Measurements from ENCODE around the gene ARHGAP12. TPM values are rescaled to one million over a fixed set of nuclear protein-coding genes. Genes with fewer than 3 reads are reported as not detected.
"Not testable (repeated sequence)": the region's sequence is repeated elsewhere in the genome, so short reads cannot be mapped to it uniquely, and the experiment has no call there.

The ARHGAP12 gene, protein sequence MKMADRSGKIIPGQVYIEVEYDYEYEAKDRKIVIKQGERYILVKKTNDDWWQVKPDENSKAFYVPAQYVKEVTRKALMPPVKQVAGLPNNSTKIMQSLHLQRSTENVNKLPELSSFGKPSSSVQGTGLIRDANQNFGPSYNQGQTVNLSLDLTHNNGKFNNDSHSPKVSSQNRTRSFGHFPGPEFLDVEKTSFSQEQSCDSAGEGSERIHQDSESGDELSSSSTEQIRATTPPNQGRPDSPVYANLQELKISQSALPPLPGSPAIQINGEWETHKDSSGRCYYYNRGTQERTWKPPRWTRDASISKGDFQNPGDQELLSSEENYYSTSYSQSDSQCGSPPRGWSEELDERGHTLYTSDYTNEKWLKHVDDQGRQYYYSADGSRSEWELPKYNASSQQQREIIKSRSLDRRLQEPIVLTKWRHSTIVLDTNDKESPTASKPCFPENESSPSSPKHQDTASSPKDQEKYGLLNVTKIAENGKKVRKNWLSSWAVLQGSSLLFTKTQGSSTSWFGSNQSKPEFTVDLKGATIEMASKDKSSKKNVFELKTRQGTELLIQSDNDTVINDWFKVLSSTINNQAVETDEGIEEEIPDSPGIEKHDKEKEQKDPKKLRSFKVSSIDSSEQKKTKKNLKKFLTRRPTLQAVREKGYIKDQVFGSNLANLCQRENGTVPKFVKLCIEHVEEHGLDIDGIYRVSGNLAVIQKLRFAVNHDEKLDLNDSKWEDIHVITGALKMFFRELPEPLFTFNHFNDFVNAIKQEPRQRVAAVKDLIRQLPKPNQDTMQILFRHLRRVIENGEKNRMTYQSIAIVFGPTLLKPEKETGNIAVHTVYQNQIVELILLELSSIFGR
- total RNA-seq: 41.1 TPM
- polyA plus RNA-seq (ENCODE audit: insufficient read depth in 1 of 8, insufficient read length in 8 of 8, low replicate concordance in 1 of 8): 10 to 100 TPM; 17.8 to 26.3 (median 23.0) TPM
- long read RNA-seq, donor 1: 0 reads
- long read RNA-seq, donor 2: 0 reads
- long read RNA-seq, donor 3, partial matches to known transcripts: 13 of 14 reads
- long read RNA-seq, donor 3, other reads (novel, unspliced or antisense): 0 of 14 reads
- long read RNA-seq, donor 4: 0 reads
- long read RNA-seq, donor 5, full-length matches to known transcripts: 1 of 8 reads
- long read RNA-seq, donor 5, partial matches to known transcripts: 7 of 8 reads
- long read RNA-seq, donor 5, other reads (novel, unspliced or antisense): 0 of 8 reads
- long read RNA-seq, donor 6, full-length matches to known transcripts: 2 of 2 reads
- long read RNA-seq, donor 6, partial matches to known transcripts: 0 of 2 reads
- long read RNA-seq, donor 6, other reads (novel, unspliced or antisense): 0 of 2 reads
- long read RNA-seq, donor 7, partial matches to known transcripts: 5 of 5 reads
- long read RNA-seq, donor 7, other reads (novel, unspliced or antisense): 0 of 5 reads
- long read RNA-seq, donor 8: 0 reads
- long read RNA-seq, donor 9, partial matches to known transcripts: 0 of 2 reads
- long read RNA-seq, donor 9, other reads (novel, unspliced or antisense): 0 of 2 reads
- long read RNA-seq, donor 10, full-length matches to known transcripts: 1 of 1 reads
- long read RNA-seq, donor 10, partial matches to known transcripts: 0 of 1 reads
- long read RNA-seq, donor 10, other reads (novel, unspliced or antisense): 0 of 1 reads
- long read RNA-seq, donor 11, full-length matches to known transcripts: 1 of 1 reads
- long read RNA-seq, donor 11, partial matches to known transcripts: 0 of 1 reads
- long read RNA-seq, donor 11, other reads (novel, unspliced or antisense): 0 of 1 reads

DNA sequence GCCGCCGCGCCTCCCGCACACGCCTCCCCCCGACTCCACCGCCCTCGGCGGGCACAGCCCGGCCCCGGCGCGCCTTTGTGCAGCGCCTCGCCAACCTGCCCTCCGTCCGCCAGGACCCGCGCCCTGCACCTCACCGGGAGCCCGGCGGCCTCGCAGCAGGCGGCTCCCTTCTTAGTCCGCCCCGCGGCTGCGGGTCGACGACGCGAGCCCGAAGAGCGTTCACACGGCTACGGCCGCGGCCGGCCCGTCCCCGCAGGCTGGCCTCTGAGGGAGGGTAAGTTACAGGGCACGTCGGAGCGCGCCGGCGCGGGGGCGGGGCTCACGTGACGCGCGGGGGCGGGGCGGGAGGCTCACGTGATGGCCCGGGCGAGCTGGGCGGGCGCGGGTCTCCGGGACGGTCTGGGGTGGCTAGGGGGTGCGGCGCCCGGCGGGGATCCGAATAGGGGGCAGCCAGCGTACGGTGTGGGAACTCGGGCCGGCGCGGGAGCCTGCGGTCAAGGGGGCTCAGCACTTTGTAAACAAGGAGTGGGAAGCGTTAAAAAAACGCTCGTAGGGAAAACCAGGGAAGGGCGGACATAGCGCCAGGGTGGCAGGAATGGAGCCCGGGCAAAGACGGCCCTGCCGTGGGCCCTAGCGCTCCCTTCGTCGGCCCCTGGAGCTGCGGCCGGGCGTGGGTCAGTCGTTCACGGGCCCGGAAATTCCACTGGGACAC is at the start of gene ARHGAP12:
ARHGAP12 (minus strand) TSS at position 283 of the 712 bp plus-strand sequence. CDS start 19,976 bp downstream, outside the sequence.
- under 1% methylated on average over 81 of the region's 92 CpGs for WGBS (ENCODE audit: insufficient coverage)
- Histone ChIP-seq H3K4me1 (ENCODE audit: control insufficient read depth, insufficient read depth, low read length) (peaks cover 15% of the 10 kb centered on the region), H3K4me3 (ENCODE audit: low read length) (peak within 1 kb of the TSS; percentile 92), H3K27me3 (ENCODE audit: control insufficient read depth, insufficient read depth, low read length) (no peaks in the 10 kb centered on the region), H3K36me3 (ENCODE audit: control insufficient read depth, insufficient read depth, low read length) (no peaks in the 10 kb centered on the region), H3K27ac (ENCODE audit: low read length) (peak within 1 kb of the TSS; percentile 96), H3K9me3 (replicated peaks; ENCODE audit: control insufficient read depth, low read depth, low read length) (no peaks in the 10 kb centered on the region)
- DNase-seq: peak; percentile 96

DNA sequence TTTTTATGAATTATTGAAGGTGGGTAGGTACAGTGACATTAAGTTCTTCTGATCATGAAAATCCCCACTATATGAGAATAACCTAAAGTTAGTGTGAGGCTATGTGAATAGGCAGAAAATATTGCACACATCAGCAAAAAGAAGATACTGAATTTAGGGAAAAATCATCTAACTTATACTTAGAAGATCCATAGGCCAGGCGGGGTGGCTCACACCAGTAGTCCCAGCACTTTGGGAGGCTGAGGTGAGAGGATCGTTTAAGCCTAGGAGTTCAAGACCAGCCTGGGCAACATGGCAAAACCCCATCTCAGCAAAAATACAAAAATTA is 49.5 kb upstream of the ARHGAP12 start:
- H3K27me3 ChIP-seq (ENCODE audit: control insufficient read depth, insufficient read depth, low read length): no peaks in the 10 kb centered on the region

DNA sequence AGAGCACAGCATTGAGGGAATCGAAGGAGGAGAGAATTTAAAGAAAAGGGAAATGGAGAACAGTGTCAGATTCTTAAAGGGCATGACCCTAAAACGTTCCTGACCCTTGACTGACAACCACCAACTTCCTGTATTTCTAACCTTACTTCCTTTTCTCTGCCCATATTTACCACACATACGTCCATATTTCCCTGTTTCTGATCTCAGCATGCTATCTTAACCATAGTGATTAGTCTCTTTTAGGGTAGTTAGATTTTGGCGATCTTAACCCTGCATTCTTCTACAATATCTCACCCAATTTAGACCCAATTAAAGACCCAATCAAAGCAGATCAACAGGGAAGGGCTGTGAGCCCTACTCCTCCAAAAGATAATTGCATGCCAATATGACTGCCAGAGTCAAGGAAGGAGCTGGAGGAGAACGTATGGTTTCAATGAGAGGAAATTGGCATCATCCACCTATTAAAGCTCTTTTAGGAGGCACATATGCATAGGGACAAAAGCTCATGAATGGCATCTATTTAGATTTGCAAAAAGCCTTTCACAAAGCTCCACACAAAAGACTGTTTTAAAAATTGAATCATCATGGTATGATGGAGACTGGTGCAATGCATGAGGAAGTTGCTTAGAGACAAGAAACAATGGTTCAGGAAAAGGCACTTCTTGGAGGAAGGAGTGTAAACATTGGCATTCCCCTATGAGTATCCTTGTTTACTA is 49.0 kb upstream of the ARHGAP12 start:
- no peak overlapping the region for H3K4me3 ChIP-seq (ENCODE audit: low read length)
- no peaks in the 10 kb centered on the region for H3K36me3 ChIP-seq (ENCODE audit: control insufficient read depth, insufficient read depth, low read length)
- H3K27me3 ChIP-seq (ENCODE audit: control insufficient read depth, insufficient read depth, low read length): no peaks in the 10 kb centered on the region
- peak; percentile 51 for DNase-seq
- peak overlapping the region; percentile 38 for H3K27ac ChIP-seq (ENCODE audit: low read length)
- no CpG with 5 or more reads among the region's 5 CpGs for WGBS (ENCODE audit: insufficient coverage)
- H3K4me1 ChIP-seq (ENCODE audit: control insufficient read depth, insufficient read depth, low read length): no peaks in the 10 kb centered on the region
- no peaks in the 10 kb centered on the region for H3K9me3 ChIP-seq (replicated peaks; ENCODE audit: control insufficient read depth, low read depth, low read length)

More for the DNA sequence above, 49.5 kb upstream of the ARHGAP12 start:
- WGBS (ENCODE audit: insufficient coverage): 100% methylated on average over 1 of the region's 2 CpGs
- H3K4me3 ChIP-seq (ENCODE audit: low read length): no peak overlapping the region
- H3K4me1 ChIP-seq (ENCODE audit: control insufficient read depth, insufficient read depth, low read length): no peaks in the 10 kb centered on the region
- H3K36me3 ChIP-seq (ENCODE audit: control insufficient read depth, insufficient read depth, low read length): no peaks in the 10 kb centered on the region
- H3K27ac ChIP-seq (ENCODE audit: low read length): no peak overlapping the region
- DNase-seq: no peak
- no peaks in the 10 kb centered on the region for H3K9me3 ChIP-seq (replicated peaks; ENCODE audit: control insufficient read depth, low read depth, low read length)

DNA sequence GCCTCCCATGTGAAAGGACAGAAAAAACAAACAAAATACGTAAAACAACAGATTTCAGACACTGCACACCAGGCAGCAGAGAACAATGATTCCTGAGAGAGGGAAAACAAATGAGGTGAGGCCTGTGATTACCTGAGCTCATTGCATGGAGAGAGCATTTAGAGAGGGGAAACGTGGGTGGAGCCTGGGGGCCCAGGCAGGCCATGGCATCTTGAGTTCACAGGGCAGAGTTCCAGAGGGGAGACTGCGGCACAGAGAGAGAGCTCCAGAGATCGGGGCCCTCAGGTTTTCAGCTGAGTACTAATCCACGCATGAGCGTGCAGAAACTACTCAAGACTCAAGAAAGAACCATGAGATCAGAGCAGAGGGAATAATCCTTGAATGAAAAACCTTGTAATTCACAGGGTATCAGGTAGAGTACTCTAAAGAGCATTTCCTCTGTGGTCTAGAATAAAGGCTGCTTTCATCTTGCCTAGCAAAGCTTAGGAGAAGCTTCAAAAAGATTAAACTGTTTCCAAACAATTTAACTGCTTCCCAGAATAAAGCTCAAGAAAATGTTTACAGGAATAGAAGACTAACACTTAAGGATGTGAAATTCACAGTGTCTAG is 46.6 kb upstream of the ARHGAP12 start:
- H3K4me3 ChIP-seq (ENCODE audit: low read length): no peak overlapping the region
- no peak for DNase-seq
- WGBS (ENCODE audit: insufficient coverage): 60% methylated on average over 2 of the region's 6 CpGs
- H3K4me1 ChIP-seq (ENCODE audit: control insufficient read depth, insufficient read depth, low read length): no peaks in the 10 kb centered on the region
- no peaks in the 10 kb centered on the region for H3K27me3 ChIP-seq (ENCODE audit: control insufficient read depth, insufficient read depth, low read length)
- H3K36me3 ChIP-seq (ENCODE audit: control insufficient read depth, insufficient read depth, low read length): no peaks in the 10 kb centered on the region
- no peak overlapping the region for H3K27ac ChIP-seq (ENCODE audit: low read length)
- H3K9me3 ChIP-seq (replicated peaks; ENCODE audit: control insufficient read depth, low read depth, low read length): no peaks in the 10 kb centered on the region

DNA sequence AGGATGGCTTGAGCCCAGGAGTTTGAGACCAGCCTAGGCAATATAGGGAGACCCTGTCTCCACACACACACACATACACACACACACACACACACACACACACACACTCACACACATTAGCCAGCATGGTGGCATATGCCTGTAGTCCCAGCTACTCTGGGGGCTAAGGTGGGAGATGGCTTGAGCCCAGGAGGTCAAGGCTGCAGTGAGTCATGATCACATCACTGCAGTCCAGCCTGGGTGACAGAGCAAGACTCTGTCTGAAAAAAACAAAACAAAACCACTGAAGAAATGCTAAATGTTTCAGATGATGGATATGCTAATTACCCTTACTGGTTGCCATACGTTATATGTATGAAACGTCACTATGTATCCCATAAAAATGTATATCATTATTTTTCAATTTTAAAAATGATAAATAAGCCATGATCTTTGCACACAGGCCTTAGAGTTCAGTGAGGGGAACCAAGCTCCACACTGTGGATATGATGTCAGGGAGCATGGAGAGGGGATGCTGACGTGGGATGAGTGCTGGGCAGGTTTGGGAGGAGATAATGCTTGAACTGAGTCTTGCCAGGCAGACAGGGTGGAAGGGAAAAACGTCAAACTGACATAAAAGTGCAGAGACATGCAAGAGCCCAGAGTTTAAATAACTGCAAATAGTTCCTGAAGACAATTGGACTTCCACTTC is 45.9 kb upstream of the ARHGAP12 start:
- 69% methylated on average over 1 of the region's 4 CpGs for WGBS (ENCODE audit: insufficient coverage)
- Histone ChIP-seq H3K36me3 (ENCODE audit: control insufficient read depth, insufficient read depth, low read length) (no peaks in the 10 kb centered on the region), H3K27me3 (ENCODE audit: control insufficient read depth, insufficient read depth, low read length) (no peaks in the 10 kb centered on the region), H3K9me3 (replicated peaks; ENCODE audit: control insufficient read depth, low read depth, low read length) (no peaks in the 10 kb centered on the region), H3K4me1 (ENCODE audit: control insufficient read depth, insufficient read depth, low read length) (no peaks in the 10 kb centered on the region), H3K27ac (ENCODE audit: low read length) (no peak overlapping the region), H3K4me3 (ENCODE audit: low read length) (no peak overlapping the region)
- no peak for DNase-seq

DNA sequence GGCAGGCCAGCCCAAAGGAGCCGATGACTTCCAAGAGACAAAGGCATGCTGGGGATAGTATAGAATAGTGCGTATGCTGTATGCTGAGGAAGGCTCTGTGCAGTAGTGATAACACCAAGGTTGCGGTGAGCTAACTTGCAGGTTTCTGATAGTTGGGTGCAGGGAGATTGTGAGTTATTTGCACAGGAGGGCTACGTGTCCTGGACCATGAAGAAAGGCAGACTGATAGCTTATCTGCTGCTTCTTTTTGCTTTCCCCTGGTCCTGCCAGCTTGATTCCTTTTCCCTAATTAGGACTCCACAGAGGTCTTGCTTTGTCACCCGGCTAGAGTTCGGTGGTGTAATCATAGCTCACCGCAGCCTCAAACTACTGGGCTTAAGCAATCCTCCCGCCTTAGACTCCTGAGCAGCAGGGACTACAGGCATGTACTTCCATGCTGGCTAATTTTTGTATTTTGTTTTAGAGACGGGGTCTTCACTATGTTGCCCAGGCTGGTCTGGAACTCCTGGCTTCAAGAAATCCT is 43.9 kb upstream of the ARHGAP12 start:
- DNase-seq: no peak
- WGBS (ENCODE audit: insufficient coverage): 92% methylated on average over 8 of the region's 9 CpGs
- H3K9me3 ChIP-seq (replicated peaks; ENCODE audit: control insufficient read depth, low read depth, low read length): no peaks in the 10 kb centered on the region
- no peak overlapping the region for H3K27ac ChIP-seq (ENCODE audit: low read length)
- H3K4me1 ChIP-seq (ENCODE audit: control insufficient read depth, insufficient read depth, low read length): no peaks in the 10 kb centered on the region
- H3K4me3 ChIP-seq (ENCODE audit: low read length): no peak overlapping the region
- no peaks in the 10 kb centered on the region for H3K36me3 ChIP-seq (ENCODE audit: control insufficient read depth, insufficient read depth, low read length)
- no peaks in the 10 kb centered on the region for H3K27me3 ChIP-seq (ENCODE audit: control insufficient read depth, insufficient read depth, low read length)

DNA sequence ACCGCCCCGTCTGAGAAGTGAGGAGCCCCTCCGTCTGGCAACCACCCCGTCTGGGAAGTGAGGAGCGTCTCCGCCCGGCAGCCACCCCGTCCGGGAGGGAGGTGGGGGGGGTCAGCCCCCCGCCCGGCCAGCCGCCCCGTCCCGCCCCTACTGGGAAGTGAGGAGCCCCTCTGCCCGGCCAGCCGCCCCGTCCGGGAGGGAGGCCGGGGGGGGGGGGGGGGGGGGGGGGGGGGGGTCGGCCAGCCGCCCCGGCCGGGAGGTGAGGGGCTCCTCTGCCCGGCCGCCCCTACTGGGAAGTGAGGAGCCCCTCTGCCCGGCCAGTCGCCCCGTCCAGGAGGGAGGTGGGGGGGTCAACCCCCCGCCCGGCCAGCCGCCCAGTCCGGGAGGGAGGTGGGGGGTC is 41.2 kb upstream of the ARHGAP12 start:
- not testable (repeated sequence) for H3K9me3 ChIP-seq (replicated peaks; ENCODE audit: control insufficient read depth, low read depth, low read length); H3K27ac ChIP-seq (ENCODE audit: low read length); H3K4me1 ChIP-seq (ENCODE audit: control insufficient read depth, insufficient read depth, low read length); H3K27me3 ChIP-seq (ENCODE audit: control insufficient read depth, insufficient read depth, low read length); H3K4me3 ChIP-seq (ENCODE audit: low read length); H3K36me3 ChIP-seq (ENCODE audit: control insufficient read depth, insufficient read depth, low read length)
- WGBS (ENCODE audit: insufficient coverage): no CpG with 5 or more reads among the region's 32 CpGs
- peak; percentile 25 for DNase-seq

DNA sequence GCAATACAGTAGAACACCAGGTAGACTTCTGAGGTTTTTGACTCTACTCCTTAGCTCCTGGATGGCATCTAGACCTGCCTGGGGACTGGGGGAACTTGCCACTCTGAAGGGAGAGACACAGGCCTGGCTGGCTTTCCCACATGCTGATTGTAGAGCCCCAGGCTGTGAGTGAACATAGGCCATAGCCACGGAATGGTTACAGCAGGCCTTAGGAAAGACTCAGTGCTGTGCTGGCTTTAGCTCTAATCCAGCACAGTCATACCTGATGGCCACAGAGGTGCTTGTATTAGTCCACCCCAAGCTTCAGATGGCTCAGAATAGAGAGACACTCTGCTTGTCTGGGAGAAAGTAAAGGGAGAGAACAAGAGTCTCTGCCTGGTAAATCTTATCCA is 35.0 kb upstream of the ARHGAP12 start:
- 57% methylated on average over 1 of the region's 1 CpG for WGBS (ENCODE audit: insufficient coverage)
- Histone ChIP-seq H3K4me1 (ENCODE audit: control insufficient read depth, insufficient read depth, low read length) (peaks cover 4% of the 10 kb centered on the region), H3K27ac (ENCODE audit: low read length) (no peak overlapping the region), H3K9me3 (replicated peaks; ENCODE audit: control insufficient read depth, low read depth, low read length) (no peaks in the 10 kb centered on the region), H3K36me3 (ENCODE audit: control insufficient read depth, insufficient read depth, low read length) (no peaks in the 10 kb centered on the region), H3K4me3 (ENCODE audit: low read length) (no peak overlapping the region), H3K27me3 (ENCODE audit: control insufficient read depth, insufficient read depth, low read length) (no peaks in the 10 kb centered on the region)
- no peak for DNase-seq

All from muscle of leg (tissue), 16 donors.